CD4-positive, alpha-beta T cell treated with Interleukin-6 for 4 hours (primary cell): Measurements from ENCODE around the gene RAB43.
A peak's percentile ranks its signal among the peaks of the same experiment; 100 is the strongest.

ENCODE experiments used
- DNase-seq: peaks from one replicate; pipeline ENCODE4 v3.0.0-alpha.2; 2020; ENCODE audit warnings: mixed read lengths

RAB43 gene

DNA sequence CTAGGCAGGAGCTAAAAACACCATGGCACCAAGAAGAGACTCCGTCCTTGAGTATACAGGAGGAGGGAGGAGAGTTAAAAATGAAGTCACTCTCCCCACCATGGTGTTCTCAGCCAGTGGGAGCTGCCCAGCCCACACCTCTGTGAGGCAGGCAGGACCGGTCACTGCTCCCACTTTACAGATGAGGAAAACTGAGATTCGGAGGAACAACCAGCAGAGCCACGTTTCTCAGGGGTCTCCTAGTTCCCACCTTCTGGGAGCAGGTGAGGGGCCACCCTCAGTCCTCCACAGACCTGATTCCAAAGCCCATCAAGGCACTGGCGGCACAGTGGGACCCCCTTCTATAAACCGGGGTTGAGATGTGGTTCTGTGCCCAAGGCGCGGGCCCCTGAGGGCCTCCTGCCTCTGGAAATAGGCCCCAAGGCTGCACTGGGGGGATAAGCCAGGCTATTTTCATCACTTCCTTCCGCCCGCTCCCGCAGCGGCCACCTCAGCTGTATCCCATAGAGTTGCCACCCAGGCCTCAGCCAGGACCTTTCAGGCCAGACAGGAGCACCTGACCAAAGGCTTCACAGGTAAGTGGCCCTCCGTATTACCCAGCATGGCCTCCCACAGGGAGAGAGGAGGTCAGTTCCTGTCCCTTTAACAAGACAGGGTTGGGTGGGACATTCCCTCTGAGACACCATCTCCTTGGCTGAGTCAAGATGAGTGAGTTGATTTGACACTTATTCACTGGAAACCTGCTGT lies 61.2 kb downstream of the RAB43 start, which contains the start of gene GP9:
TSS of gene GP9 (plus strand) at position 504 of the 747 bp plus-strand sequence. CDS start 961 bp downstream, outside the sequence.
- DNase-seq: no peak

DNA sequence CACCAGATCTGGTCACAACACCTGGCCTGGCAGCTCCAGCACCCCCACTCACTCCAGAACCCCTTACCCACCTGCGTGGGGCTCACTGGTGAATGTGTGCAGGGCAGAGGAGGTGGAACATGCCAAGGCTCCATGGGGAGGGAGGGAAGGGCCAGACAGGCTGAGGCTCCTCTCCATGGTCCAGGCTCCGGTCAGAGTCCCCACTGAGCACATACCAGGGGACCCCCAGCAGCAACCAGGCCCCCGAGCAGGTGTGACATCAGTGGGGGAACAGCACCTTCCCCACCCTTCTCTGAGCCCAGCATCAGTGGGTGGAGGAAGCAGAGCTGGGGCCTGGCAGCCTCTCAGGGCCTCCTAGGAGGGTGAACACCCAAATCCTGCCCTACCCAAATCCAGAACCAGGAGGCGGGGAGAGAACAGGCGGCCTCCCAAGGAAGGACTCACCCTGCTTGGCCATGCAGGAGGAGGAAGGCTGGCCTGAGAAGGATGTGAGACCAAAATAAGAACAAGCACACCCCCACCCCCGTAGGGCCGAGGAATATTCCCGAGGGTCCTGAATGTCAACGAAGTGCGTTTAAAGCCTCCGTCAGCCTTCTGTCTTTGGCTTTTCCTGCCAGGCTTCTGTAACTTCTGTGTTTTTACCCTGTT lies 62.2 kb downstream of the RAB43 start:
- no peak for DNase-seq

DNA sequence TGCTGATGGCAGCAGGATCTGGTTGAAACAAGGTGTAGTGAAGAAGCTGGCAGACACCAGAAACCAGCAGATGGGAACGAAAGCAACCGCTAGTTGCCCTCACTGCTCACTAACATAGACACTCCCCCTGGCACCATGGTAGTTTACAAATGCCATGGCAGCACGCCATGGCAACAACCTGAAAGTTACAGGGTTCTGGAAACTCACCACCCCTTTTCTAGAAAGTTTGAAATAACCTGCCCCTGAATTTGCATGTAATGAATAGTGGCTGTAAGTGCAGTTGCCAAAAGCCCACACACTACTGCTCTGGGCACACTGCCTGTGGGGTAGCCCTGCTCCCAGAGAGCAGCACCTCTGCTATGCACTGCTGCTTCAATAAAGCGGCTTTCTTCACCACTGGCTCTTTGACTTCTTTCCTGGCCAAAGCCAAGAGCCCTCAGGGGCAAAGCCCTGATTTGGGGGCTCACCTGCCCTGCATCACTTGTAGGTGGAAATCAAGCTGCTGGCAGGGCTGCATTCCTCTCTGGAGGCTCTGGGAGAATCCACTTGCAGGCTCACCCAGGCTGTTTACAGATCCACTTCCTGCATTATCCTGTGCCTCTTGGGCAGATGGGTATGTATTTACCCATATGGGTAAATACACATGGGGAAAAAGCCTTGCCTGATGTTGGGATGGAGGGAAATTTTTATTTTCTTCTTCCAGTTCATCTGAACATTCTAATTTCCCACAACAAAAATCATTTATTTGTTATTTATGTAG lies 63.0 kb downstream of the RAB43 start:
- no peak for DNase-seq

DNA sequence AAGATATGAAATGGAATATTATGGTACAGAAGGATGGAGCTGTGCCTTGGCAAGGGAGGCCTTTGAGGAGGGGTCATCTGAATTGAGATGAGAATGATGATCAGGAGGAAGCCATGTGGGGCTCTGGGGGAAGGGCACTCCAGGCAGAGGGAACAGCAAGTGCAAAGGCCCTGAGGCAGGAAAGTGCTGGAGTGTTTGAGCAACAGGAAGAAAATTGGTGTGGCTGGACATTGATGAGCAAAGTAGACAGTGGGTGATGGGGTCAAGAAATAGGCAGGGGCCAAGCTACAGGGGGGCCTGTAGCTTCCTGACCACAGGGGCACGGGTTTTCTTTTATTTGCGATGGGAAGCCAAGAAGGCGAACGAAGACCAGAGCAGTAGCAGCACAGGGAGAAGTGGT lies 64.4 kb downstream of the RAB43 start:
- no peak for DNase-seq

DNA sequence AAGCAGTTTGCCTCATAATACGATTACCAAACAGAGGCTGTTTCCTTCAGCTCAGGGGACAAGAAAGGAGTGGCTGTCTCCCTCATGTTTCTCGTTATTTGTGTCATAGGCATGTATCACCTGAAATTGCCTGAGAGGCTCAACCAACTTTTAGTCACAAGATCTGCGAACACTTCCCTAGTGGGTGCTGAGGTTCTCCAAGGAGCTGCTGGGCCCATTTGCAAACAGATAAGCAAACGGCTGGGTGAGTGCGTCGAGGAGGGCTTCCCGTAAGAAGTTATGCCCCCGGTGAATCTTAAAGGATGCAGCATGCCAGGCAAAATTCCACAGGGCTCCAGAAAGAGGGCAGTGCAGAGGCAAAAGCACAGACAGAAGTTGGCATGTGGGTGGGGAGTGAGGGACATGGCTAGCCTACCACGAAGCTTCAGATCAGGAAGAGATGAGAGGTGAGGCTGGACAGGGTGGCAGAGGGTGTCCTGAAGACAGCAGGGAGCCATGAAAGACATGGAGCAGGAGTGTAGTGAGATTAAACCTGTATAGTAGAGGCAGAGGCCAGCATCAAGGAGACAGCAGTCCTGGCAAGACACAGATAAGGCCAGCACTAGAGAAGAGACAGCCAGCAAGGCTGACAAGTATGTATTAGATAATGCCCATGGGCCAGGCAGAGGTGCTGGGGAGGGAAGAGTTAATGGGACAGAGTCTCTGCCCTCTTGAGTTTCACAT lies 65.0 kb downstream of the RAB43 start:
- no peak for DNase-seq

DNA sequence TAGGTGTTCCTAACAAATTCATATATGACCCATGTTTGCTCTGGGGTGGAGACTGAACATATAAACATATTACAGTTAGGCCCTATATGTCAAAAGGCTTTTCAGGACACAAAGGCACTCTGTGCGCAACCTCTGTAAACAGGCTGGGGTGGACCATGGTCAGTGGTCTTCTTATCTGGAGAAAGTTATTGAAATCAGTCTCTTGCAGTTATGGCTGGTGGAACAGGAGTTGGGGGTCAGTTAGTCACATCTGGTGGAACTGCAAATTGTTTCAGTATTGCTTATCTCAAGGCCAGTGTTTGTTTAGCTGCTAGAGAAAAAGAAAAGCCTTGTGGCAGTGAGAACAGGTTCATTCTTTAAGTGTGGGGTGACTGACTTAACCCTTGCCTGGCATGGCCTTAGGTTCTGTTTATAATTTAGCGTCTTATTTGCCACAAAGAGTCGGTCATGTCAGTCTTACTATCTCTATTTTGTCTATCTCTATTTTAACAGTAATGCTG lies 66.9 kb downstream of the RAB43 start:
- no peak for DNase-seq

DNA sequence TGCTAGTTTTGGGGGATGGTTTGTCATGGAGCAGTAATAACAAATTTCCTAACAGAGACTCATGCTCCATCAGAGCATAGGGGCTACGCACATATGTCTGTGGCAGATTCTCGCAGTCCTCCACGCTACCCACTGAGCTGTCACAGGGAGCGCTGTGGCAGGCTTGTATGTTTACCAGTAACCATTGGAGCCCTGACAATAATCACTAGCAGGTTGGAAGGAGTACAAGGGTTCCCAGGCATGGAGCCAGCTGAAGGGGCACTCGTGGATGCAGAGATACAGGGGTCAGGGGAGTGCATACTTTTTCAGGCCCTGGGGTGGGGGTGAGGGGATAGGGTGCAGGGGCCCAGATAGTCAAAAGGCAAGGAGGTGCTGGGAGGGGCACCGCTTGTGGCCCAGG lies 68.9 kb downstream of the RAB43 start:
- no peak for DNase-seq

DNA sequence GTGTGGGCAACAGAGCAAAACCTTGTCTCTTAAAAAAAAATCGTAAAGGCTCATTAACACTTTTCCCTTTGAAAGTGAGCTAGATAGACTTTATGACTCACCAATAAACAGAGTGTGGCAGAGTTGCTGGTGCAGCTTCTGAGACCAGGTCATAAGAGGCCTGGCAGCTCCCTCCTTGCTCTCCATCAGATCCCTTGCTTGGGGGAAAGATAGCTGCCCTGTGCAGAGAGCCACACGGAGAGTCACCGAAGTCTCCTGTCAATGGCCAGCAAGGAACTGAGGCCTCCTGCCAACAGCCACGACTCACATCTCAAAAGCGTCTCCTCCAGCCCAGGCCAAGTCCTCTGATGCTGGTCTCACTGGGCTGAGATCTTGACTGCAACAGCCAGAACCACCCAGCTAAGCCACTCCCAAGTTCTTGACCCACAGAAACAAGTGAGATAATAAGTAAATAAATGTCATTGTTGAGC lies 69.7 kb downstream of the RAB43 start:
- DNase-seq: no peak

DNA sequence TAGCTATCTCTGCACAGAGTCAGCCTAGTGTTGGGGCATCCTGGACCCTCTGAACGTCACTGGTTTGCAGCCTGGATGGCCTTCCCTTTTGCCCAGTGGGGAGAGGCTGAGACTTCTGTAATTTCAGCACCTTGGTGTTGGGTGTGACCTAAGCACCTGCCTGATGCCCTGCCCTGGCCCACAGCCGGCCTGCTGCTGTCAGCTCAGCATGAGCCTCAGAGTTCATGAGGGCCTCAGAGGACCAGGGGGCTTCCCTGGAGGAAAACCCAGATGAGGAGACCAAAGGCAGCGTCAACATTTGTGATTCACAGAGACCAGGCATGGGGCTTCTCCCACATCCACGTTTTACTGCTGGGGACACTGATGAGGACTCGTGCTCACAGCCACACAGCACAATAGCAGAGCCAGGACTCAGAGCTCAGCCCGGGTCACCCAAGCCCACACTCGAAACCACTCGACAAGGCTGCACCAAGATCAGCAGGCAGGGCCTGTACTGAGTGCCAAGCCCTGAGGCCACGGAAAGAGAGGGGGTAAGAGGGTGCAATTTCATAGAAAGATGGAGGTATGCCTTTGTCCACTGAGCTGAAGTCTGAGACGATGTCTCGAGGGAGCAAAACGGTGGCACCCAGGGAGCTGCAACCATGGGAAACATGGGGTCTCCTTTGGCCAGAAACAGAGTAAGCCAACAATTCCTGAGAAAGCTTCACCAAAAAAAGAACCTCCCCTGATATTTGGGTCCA lies 70.9 kb downstream of the RAB43 start:
- DNase-seq: no peak

DNA sequence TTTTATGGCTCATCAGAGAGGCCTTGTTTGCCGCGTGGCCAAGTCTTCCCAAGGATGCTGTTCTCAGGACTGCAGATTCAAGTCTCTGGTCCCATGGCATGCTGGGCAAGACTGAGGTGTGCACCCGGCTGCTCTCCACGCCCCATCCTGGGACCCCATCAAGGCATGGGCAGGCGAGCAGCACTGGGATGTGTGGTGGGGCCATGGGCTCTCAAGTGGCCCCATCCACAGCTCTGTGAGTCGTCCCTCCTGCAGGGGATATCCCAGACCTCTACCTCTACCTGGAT lies 74.1 kb downstream of the RAB43 start:
- DNase-seq: no peak

DNA sequence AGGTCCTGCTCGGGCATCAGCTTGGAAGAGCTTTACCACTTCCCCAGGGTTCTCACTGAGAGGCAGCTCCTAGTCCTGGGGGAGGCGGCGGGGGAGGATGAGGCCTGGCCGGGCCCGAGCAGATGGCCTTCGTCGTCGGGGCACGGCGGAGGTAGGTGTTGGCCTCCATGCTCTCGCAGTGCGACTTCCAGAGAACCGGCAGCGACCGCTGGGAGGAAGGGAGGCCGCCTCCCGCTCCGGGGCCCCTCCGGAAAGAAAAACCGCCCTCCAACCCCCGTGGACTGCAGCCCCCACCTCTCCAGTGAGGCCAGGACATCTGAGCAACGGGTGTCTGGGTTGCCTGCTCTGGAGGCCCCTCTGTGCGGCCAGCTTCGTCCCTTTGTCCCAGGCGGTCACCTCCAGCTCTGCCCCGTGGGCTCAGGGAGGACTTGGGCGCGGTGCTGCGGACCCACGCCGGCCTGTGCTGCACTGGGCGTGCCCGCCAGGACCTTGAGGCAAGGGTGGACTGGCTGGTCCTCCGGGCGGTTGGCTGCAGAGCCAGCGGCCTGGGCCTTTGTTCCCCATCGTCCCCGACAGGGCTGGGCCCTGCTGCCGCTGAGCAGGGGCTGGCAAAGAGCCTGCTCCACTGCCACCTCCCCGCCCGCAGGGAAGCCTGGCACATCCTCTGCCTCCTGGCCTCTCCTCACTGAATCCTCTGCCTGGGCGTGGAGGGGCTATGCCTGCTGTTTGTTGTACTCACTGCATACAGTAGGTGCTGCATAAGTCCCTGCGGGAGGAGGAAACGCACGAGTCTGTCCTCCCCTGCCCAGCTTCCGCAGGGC lies 74.7 kb downstream of the RAB43 start:
- DNase-seq: no peak

DNA sequence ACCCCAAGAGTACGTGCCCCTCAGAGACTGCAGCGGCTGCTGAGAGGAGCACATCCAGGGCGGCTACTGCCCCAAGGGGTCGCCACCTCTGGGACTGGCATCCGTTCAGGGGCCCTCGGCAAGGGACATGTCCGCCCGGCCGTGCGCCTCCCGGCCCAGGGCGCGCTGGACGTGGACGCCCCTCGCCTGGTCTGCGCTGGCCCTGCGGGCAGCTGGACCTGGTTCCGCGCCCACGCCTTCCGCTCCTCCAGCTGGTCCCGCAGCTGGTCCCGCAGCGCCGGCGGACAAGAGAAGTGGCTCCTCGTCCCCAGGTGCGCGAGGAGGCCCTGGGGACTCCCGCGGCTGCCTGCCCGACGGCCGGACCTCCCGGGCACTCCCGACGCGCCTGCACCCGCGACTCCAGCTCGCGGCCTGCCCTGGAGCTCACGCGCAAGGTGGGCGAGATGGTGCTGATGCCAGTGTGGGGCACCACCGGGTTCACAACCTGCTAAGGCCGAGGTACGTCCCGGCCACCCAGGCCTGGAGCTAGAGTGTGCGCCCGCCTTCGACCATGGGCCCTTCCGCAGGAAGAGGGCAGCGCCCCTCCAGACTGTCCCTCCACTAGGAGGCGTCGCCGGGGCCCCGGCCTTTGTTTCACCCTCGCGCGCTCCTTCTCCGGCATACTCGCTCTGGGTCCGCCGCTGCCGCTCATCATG lies 75.4 kb downstream of the RAB43 start:
- DNase-seq: no peak

DNA sequence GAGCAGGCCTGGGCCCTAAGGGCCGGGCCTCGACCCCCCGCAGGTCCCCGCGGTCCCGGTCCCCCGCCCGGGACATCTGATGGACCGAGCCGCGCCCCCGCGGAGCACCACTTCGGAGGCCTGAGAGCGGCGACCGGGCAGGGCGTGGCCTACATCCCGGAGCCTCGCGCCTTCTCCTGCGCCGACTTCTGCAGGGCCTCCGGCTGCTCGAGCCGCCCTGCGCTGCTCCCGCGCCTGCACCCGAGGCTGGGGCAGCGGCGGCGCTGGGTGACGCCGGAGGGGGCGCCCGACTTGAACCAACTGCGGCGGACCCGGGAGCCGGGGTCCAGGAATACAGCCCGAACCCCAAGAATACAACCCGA lies 75.9 kb downstream of the RAB43 start:
- DNase-seq: peak; percentile 58

DNA sequence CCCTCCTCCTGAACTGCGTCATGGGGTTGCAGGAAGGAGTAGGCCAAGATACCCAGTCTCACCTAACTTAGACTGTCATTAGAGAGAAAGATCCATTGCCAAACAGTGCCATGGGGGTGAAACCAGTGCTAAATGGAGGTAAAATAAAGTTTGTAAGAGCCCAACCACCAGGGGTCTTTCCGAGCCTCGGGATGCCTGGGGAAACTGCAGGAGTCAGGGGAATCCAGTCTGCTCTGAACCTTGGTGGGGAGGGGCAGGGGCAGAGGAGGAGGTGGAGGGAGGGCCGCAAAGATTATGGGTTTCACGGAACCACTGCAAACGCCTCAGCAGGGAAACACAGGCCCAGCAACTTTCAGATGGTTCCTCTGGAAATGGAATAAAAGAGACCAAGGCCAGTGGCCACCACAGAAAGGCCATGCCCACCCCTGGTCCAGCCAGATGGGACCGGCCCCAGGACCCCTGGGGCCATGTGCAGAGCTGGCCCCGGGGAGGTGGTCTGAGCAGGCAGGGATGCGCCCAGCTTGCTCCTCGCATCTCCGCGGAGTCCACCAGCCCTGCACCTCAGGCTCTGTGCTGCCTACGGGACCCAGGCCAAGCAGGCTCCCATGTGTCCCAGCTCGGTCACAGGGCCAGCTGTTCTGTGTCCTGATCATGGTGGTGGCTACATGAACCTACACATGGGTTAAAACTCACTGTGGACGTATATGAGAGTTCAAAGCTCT lies 80.9 kb downstream of the RAB43 start:
- DNase-seq: no peak

DNA sequence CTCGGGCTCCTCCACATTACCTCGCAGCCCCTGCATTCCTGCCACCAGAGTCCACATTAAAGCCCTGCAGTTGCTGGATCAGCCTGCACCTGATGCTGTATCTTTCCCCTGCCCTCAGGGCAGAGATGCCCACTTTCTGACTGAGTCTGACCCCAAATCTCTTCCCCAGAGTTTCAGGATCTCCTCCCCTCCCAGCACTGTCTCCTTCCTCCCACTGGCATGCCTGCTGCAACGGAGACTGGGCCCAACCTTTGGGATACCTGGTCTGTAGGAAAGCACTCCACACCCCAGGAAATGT lies 81.6 kb downstream of the RAB43 start:
- no peak for DNase-seq

DNA sequence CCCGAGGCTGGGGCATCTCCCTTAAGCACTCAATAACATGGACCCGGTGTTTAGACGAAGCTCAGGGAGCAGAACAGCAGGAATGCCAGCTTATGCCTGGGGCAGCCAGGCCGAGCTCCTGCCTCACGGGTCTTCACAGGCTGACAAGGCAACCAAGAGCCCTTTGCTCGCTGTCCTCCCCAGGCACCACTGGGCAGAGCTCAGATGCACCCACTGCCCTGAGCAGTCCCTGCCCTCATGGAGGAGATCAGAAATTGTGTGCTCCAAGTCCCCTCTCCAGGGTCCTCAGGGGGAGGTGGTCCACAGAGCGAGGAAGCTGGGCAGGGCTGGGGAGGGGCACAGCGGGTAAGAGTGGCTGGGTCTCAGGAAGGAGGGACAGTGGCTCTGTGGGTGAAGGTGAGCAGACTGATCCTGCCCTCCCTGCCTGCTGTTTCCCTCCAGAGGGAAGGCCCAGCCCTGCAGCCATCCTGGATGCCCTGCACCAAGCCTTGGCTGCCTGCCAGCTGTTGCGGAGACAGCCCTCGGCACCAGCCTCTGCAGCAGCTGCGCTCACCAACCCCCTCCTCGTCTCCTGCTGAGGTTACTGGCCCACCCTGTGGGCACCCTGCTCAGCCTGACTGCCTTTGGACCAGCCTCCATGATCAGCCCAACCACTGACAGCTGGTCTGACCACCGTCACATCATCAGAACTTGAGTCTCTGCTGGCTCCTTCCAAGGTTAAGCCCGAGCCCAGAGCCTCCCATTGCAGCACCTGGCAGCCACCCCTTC lies 82.1 kb downstream of the RAB43 start:
- DNase-seq: peak; percentile 42

DNA sequence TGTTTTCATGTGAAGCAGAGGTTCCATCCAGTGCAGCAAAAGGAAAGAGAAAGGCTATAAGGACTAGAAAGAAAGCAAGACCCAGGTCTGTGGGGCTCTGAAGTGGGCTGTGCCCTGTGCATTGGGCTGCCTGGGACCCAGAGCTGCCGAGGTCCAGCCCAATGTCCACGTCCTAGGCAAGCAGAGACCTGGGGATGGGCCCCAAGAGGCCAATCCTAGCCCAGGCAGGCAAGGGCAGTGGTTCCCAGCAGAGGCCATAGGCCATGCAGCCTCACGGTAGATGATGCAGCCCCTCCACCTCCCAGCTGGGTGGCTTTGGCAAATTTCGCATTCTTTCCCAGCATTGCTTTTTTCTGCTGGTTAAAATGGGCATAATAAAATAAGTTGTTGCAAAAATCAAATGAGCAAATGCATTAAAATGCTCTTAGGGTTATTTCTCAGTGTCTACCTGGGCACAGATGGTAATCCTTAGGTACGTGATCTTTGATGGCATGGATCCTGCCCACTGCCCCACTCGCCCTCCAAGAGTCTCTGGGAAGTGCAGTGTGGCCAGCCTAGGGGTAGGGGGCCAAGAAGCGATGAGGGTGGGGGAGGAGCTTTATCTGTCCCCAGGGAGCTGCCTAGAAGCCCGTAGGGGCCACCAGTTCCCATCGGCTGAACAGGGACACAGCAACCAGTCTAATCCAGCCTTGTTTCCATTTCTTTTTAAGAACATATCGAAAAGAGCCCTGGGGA lies 83.3 kb downstream of the RAB43 start:
- DNase-seq: no peak
